GM21447 (cell line): ENCODE measurements around the gene OVAAL.
"Not testable (repeated sequence)": the region's sequence is repeated elsewhere in the genome, so short reads cannot be mapped to it uniquely, and the experiment has no call there.

ENCODE experiments used
- ATAC-seq: cut with Tn5 transposase; IDR thresholded peaks from one replicate; pipeline ENCODE4 v1.9.1; 2021; ENCODE audit not compliant: unreplicated experiment

OVAAL gene

DNA sequence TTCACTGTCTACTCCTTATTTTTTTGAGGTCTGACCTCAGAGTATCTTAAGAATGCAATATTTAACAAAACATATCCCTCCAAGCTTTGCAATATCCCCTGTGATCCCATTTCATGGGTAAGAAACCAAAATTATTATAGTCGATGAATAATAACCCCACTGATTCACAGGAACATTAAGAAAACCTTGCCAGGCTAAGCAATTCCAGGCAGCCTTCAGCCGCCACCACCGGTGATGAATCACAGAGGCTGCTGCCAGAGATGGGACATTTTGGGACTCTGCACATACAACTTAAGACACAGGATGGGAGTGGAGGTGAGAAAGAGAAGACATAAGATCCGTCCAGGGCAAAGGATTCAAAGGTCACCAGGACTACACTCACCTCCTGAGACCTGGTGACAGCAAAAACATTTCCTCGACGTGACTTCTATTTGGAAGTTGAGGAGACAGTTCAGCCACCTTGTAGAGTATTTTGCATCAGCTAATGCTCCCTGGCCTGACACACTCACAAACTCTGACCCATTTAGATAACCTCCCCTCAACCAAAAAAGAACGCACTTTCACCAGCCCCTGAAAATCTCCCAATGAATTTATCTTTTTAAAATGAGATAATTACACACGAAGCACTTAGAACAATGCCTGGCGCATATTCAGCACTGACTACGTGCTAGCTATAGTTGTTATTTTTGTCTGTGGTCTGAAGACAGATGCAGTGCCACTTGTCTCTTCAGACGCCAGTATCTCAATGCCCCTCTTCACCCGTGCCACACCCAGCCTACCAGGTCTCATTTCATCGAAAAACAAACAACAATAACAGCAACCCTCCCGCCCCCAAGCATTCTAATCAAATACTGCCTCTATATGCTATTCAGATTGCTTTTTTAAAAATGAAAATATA lies 17.8 kb upstream of the OVAAL start:
- ATAC-seq: no peak

DNA sequence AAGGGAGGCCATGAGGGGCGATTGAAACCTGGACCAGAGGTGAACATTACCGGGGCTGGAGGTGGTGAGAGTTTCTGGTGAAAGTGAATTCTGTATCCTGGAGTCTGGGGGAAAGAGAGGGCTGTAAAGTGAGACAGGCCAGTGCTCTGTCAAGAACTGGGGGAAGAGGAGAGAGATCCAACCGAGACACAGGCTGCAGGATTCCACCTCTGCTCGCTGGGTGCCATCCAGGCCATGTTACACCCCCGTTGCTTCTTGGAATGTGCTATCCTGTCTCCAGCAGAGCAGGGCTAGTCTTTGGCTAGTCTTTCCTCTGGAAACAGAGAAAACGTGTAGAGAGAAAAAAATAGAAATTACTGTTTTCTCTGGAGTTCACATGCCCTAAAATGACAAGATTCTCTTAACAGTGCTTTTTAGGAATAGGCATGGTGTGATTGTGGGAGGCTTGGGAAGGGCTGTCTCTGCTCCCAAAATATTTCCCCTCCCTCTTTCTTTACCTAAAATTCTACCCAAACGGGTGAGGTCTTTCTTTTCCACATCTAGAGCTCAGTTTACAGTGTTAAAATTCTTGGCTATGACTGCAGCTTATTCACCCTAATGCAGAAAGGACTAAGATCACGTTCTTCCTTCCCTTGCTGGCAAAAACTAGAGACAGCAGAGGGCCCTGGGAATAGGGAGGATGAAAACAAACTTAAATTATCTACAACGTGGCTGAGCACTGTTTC lies 16.5 kb upstream of the OVAAL start:
- no peak for ATAC-seq

DNA sequence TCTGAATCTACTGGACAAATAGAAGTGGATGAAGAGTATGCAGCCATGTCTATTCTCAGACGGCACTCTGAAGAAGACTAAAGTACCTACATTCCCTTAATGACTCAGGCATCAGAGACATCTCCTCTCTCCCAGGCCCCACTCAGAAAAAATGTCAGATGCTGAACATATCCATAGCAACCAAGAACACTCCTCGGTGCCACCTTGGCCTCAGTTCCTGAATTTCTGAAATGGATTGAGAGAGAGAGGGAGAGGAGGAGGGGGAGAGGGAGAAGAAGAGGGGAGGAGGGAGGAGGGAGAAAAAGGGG lies 16.0 kb upstream of the OVAAL start:
- no peak for ATAC-seq

DNA sequence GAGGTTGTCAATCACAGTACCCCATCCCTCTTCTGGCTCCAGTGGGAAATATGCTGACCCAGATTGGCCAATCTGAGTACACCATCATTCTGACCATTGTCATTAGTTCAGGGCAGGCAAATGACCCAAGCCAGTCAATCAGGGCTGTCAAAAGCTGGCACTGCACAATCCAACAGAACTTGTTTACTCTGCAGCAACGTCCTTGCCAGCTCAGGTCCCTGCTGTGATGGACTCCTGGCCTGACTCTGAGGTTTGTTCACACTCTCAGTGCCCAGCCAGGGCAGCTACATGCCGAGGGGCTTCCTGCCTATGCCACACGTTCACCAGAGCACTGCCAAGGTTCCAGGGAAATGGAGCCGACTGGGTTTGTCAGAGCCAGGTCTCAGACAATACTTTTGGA lies 14.7 kb upstream of the OVAAL start:
- ATAC-seq: no peak

DNA sequence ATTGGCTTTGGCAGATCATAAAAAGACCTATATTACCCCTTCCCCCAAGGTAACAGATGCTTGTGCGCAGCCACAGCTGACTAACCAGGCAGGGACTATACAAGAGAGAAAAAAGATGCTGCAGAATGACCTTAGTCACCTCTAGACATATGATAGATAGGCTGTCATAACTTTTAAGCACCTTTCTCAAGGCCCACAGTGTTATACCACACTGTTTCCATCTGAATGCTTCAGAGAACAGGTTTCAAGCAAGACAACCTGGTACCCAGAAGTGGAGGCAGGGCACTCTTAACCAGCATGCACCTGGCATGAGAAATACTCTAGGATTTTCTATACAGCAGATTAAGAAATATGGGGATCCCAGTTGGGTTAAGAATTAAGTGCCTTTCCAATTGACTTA lies 12.8 kb upstream of the OVAAL start:
- no peak for ATAC-seq

DNA sequence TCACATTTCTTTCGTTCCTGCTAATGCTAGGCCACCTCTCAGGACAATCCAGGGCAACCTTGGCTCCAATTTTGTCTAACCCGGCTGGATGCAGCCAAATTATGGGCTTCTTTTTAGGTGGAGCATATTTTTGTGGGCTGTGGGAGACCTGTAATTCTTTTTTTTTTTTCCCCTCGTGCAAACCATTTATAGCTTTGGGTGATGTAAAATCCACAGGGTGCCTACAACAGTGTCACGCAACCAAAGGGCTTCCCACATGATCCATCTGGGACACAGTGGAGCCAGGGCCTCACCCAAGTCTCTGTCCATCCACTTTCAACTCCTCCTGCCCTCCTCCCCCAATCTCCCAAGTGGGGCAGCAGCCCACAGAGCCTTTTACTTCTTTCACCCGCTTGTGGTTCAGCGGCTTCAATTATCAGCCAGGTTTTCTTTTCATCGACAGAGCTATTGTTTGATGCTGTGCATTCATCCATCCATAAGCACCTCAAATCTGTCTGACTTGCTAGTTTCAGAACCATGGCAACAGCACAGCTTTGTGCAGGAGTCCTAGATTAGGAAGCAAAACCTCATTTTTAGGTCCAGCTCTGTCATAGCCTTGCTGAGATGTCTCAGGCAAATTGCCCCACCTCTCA lies 10.0 kb upstream of the OVAAL start:
- ATAC-seq: no peak

DNA sequence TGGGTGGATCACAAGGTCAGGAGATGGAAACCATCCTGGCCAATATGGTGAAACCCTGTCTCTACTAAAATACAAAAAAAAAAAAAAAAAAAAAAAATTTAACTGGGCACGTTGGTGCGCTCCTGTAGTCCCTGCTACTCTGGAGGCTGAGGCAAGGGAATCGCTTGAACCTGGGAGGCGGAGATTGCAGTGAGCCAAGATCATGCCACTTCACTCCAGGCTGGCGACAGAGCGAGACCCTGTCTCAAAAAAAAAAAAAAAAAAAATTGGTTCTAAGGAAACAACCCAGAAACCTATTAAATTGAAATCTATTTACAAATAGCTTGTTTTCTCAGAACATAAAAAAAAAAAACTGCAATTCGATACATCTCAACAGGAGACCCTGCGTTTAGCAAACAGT lies 9.0 kb upstream of the OVAAL start:
- ATAC-seq: not testable (repeated sequence)

DNA sequence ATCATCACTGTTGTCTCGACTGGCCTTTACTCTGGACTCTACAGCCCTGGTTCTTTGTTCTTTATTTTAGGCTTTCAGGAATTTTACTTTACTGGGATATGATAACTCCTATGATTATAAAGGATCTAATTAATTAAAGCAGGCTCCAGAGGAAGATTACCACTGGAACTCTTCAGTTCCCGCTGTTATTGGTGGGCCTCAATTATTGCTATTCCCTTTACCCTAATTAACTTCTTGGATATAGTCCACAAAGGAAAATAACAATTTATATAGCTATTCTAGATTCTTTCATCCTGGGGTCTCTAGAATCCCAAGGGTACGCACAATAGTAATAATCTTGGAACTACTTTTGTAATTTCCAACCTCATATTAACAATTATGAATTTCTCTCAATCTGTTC lies 8.5 kb upstream of the OVAAL start:
- ATAC-seq: no peak

DNA sequence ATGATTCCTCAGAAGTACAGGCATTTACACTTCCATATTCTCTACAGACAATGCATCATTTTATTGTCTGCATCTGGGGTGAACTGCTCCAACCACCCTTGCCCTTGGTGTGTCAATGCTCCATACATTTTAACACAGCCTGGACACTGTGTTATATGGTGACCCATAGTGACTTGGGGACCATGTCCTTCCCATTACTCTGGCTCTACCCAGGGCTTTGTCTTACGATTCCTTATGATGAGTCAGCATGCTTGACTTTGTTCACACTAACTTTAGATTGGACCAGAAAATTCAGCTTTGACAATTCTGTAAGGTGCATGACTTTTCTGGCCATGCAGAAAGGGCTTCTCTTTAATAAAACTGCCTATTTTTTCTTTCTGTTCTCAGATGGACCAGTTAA lies 6.8 kb upstream of the OVAAL start:
- ATAC-seq: no peak

DNA sequence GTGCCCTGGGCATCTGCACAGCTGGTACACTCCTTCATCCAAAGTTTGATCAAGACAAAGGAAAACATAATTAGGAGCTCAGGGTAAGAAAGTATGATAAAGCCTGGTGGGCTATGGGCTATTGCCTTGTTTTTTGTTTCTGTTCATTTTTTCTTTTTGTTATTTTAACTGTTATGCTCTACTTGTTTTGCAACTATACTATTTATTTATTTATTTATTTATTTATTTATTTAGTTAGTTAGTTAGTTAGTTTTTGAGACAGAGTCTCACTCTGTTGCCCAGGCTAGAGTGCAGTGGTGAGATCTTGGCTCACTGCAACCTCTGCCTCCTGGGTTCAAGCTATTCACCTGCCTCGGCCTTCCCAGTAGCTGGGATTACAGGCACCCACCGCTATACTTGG lies 5.7 kb upstream of the OVAAL start:
- ATAC-seq: not testable (repeated sequence)

DNA sequence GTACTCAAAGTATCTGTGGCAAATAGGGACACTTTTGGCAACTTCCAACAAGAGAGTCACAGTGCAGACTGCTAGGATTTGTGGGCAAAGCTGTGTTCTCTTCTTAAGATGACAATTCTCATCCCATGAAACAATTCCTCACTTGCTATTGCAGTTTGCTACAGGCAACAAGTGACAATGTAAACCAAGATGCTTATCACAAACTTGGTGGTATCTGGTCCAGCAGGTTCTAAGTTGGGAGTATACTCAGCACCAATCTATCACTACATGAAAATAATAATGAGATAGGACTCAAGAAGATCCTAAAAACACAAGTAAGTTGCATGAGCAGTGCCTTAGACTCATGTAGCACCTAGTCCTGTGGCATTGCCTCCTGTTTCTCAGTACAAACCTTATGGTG lies 3.4 kb upstream of the OVAAL start:
- ATAC-seq: no peak

DNA sequence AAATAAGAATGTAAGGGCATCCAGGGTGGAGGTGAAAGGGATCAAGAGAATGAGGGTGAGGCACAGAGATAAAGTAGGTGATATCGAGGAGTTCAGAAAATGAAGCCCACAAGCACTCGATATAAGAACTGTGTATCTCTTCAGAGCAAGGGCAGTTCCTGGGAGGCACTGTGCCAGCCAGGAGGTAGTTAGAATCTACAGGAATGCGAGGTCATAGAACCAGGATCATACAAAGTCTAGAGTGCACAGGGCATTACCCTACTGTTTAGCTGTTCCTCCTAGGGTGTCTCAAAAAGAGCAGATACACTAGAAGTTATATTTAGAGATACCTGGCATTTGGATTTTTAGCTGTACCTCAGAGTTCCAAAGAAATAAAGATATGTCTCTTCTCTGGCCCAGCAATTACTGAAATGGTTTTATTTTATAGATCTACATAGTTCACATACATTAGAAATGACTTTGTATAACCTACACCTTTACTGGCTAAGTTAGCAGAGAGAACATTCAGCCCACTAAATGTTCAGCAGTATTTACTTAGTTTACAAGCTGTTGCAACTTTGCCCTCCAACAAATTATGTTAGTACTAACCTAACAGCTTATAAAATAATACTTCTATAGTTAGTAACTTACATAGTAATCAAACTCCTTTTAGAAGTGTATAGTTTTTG lies 1.6 kb downstream of the OVAAL start:
- no peak for ATAC-seq

DNA sequence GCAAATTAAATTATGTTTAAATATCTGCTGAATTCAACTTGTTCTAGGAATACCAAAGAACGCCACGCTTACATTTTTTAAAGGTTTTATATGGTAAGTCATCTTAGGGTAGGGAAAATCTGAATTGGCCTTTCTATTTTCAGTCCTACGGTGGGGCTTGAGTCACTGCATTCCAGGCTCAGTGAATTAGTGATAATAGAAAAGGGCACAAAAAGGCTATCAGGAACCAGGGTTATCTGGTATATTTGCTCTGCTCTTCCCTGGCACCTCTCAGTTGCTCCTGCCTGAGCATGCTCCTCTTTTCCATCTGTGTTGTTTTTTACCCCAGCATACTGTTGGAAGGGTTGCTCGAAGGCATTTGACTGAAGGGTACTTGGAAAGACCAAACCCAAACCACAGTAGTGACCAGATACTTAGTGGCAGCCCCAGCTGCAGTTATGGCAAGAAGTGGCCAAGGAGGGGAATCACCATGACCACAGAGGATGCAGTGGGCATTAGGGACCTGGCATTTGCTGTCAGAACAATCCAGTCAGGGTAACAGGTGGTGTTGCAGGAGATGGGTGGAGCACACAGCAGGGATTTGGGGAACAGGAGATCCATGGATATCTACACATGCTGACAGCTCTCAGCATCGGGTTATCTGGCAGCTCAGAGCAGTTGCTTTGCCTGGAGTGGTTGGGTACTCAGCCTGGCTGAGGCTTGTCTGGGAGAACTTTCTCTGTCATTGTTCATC lies 2.3 kb downstream of the OVAAL start:
- ATAC-seq: no peak

DNA sequence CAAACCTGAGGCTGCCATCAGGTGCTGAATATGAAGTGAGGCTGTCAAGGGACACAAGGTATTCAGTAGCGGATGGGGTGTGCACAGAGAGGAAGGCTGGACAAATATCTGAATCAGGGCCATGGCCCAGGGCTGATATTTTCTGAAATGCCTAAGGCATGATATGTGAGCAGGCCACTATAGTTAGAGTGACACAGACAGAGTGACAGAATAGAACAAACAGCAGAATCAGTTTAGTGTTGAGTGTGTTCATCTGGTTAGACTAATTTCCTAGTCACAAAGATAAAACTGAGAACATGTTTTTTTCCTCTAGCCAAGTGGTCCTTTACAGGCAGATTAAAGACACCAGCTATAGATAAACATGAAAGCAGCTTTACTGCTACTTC lies 3.9 kb downstream of the OVAAL start:
- no peak for ATAC-seq

DNA sequence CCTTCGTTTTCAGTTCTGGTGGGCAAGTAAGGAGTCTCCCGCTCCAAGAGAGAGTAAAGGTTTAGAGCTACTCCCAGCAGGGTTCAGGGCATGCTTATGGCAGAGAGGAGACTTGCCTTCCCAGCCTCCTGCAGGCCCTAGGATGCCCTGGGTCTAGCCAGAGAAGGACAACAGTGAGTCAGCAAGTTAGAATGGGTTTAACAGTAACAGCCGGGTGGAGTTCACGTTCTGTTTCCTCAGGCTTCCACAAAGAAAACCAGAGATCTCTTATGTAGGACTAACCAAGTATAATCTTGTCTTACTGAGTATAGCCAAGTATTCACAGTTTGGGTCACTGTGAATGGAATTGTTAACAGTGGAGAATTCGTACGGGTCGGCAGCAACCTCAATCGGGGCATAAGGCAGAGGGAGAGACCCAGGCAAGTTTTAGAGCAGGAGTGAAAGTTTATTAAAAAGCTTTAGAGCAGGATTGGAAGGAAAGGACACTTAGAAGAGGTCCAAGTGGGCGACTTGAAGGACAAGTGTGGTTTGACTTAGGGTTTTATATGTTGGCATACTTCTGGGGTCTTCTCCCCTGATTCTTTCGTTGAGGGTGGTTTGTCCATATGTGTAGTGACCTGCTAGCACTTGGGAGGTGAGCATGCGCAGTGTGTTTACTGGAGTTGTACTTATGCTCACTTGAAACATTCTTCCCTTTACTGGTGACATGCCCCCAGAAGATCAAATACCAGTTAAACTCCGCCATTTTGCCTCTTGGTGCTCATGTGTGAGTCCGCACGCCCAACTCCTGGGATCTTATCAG lies 4.5 kb downstream of the OVAAL start:
- ATAC-seq: no peak

DNA sequence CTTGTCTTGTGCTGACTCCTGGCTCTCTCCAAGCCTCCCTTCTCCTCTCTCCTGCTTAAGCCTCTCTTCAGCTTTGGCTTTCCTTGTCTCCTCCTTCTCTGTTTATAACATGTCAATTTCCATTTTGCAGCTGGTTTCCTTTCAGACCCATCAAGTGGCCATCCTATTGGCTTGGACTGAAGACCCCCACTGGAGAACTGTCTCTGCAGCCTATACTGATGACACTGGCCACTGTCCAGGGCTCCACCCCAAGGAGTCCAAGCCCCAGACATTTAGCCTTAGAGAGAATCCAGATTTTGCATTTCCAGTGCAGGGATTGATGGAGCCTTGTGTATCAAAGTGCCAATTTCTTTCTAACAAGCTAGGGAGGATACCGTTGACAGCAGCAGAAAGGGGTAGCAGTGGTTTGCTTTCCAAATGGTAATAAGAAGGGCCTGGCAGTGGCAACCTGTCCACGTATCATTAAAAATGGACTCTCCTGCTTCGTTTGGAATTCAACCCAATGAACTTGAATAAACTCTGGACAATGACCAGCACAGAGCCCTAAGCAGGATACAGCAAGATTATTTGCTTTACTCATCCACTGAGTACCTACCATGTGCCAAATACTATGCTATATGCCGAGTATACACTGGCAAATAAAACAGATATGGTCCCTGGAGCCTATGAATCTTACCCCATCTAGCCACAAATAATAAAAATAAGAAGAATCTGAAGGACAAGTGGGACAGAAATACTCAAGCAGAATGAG lies 6.5 kb downstream of the OVAAL start:
- ATAC-seq: no peak

DNA sequence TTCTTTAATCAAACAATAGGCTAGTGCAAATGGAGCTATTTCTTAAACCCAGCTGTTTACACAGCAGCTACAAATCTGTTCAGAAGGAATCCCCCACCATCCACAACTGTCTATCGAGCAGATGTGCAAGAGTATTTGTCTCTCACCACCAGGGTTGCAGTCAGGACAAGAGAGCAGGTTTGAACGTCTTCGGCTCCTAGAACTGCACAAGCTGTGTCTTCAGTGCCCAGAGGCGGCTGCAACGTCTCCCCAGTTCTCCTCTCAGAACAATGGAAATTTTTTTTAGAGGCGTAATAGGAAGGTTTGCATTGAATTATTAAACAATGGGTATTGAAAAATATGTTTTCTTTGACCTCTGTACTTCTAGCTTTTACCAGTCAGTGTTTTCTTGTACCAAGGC lies 7.3 kb downstream of the OVAAL start:
- ATAC-seq: no peak

DNA sequence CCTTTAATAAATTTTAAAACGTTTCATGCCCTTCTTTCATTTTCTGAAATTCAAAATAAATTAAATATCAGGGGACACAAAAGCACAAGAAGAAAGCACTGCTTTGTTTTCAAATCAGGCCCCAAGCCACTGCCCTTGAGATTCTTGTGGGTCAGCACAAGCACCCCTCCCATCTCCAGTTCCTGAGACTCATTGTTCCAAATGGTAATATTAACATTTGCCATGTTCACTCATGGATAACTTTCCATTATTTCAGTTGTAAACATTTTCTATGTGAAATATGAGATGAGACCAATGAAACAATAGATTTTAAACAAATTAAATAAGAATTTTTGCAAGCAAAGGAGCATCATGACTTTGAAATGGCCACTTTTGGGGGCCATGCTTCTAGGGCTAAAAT lies 7.7 kb downstream of the OVAAL start:
- ATAC-seq: no peak

DNA sequence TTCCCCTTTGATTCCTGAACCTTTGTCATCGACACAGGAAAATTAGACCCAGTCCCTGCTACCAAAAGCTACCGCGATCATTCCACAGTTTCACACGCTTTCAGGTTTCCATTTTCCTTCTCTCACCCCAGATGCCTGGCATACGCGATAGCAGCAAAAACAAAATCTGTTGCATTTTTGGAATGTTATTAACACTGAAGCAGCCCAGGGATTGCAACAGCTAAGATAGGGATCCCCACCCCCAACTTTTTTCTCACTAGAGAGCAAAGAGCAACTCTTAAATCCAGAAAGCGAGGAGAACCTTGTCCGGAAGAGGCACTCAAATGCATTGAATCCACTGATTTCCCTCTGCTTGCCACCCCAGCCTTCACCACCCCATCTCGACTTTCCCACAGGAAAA lies 8.9 kb downstream of the OVAAL start:
- ATAC-seq: no peak

DNA sequence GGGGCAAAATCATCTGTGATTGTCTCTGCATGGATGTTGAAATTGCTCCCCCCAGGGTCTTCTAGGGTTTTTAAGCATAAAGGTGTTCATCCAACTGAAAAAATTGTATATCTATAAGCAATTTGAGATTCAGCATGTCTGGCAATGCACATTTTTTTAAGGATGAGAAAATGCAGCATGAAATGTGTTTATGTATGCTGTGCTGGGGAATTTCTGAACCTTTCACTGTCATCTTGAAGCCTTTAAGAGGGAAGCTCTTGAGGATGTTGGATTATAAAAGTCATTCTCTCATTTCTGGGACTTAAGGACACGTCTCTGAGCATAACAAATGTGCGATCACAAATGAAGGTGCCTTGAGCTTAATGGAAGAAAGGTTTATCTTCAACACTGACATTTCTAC lies 9.4 kb downstream of the OVAAL start:
- ATAC-seq: no peak
